Esophagus muscularis mucosa (tissue), 3 donors: ENCODE results near the gene MTHFD2L.

Experiments used
- CTCF ChIP-seq, 3 experiments: fragments of 200-600 bp in 2 of 3; fragments of 450-650 bp in 1 of 3; sonication (generic) in 2 of 3; IDR thresholded peaks; one replicate each; pipeline ENCODE4 v1.5.1; 2017 to 2019; ENCODE audit warnings: antibody characterized with exemption in 3 of 3, mild to moderate bottlenecking in 2 of 3, moderate library complexity in 1 of 3
- POLR2AphosphoS5 ChIP-seq, 2 donors: sonication (generic); formaldehyde crosslinking; IDR thresholded peaks; one replicate each; pipeline ENCODE4 v1.6.1; 2017; ENCODE audit warnings: antibody characterized with exemption in 2 of 2

DNA sequence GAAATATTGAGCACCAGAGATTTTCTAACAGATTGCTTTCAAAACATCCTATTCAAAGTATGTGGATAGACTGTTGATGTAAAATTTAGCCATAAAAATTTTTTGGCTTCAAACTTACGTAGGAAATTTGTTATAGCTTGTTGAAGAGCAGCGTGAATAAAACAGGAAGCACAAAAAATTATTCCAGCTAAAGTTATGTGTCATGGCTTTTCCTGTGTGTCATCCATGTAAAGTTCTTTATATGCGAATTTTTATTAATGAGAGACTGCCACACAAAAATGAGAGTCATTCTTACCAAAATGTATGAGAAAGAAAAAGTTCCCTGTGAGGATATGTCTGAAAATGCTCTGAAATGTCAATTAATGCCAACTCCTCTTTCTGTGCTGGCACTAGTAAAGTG is 169.8 kb downstream of the MTHFD2L start:
- TF ChIP-seq POLR2AphosphoS5 (IDR thresholded peaks at IDR 0.05) (no peak), CTCF (IDR thresholded peaks at IDR 0.05) (no peak)
